ENCODE data around the gene LCE1A.

DNA sequence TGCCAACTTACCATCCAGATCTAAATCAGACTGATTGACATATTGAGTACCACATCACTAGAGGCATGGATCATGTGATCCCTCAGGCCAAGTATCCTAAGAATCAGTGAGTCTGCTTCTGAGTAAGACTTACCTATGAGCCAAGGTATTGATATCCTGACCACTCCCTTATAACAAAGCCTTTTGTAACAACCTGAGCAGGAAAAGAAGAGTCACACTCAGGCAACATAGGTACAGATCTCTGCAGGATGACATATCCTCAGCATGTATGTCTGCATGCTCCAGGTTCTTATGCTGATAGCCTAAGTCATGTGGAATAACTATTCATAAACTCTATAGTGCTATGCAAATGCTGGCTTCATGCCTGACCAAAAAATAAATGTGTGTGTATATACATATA lies 2.3 kb upstream of the LCE1A start:
- TF ChIP-seq ZNF565 (CRISPR knock-in tag; conservative IDR thresholded peaks at IDR 0.05; ENCODE audit: low read depth) (no peak), ESRRG (CRISPR knock-in tag; IDR thresholded peaks at IDR 0.05) (no peak), OSR1 (CRISPR knock-in tag; IDR thresholded peaks at IDR 0.05) (no peak), ZFP30 (CRISPR knock-in tag; IDR thresholded peaks at IDR 0.05) (no peak), ARNTL (CRISPR knock-in tag; IDR thresholded peaks at IDR 0.05; ENCODE audit: borderline replicate concordance, low read depth) (no peak), ZC3H10 (CRISPR knock-in tag; IDR thresholded peaks at IDR 0.05) (no peak), PPARA (CRISPR knock-in tag; IDR thresholded peaks at IDR 0.05; ENCODE audit: borderline replicate concordance) (no peak), TCF4 (CRISPR knock-in tag; IDR thresholded peaks at IDR 0.05; ENCODE audit: borderline replicate concordance) (no peak), GLIS3 (CRISPR knock-in tag; IDR thresholded peaks at IDR 0.05) (no peak), SNAI2 (CRISPR knock-in tag; IDR thresholded peaks at IDR 0.05) (no peak), BACH2 (CRISPR knock-in tag; IDR thresholded peaks at IDR 0.05; ENCODE audit: borderline replicate concordance) (no peak)
- TF ChIP-seq, protein P1, sequence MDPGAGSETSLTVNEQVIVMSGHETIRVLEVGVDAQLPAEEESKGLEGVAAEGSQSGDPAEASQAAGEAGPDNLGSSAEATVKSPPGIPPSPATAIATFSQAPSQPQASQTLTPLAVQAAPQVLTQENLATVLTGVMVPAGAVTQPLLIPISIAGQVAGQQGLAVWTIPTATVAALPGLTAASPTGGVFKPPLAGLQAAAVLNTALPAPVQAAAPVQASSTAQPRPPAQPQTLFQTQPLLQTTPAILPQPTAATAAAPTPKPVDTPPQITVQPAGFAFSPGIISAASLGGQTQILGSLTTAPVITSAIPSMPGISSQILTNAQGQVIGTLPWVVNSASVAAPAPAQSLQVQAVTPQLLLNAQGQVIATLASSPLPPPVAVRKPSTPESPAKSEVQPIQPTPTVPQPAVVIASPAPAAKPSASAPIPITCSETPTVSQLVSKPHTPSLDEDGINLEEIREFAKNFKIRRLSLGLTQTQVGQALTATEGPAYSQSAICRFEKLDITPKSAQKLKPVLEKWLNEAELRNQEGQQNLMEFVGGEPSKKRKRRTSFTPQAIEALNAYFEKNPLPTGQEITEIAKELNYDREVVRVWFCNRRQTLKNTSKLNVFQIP (CRISPR knock-in tag; IDR thresholded peaks at IDR 0.05; ENCODE audit: borderline replicate concordance, low read depth) = no peak
- TF ChIP-seq, protein P2, sequence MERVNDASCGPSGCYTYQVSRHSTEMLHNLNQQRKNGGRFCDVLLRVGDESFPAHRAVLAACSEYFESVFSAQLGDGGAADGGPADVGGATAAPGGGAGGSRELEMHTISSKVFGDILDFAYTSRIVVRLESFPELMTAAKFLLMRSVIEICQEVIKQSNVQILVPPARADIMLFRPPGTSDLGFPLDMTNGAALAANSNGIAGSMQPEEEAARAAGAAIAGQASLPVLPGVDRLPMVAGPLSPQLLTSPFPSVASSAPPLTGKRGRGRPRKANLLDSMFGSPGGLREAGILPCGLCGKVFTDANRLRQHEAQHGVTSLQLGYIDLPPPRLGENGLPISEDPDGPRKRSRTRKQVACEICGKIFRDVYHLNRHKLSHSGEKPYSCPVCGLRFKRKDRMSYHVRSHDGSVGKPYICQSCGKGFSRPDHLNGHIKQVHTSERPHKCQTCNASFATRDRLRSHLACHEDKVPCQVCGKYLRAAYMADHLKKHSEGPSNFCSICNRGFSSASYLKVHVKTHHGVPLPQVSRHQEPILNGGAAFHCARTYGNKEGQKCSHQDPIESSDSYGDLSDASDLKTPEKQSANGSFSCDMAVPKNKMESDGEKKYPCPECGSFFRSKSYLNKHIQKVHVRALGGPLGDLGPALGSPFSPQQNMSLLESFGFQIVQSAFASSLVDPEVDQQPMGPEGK (CRISPR knock-in tag; IDR thresholded peaks at IDR 0.05; ENCODE audit: borderline replicate concordance) = no peak
- TF ChIP-seq, protein P3, sequence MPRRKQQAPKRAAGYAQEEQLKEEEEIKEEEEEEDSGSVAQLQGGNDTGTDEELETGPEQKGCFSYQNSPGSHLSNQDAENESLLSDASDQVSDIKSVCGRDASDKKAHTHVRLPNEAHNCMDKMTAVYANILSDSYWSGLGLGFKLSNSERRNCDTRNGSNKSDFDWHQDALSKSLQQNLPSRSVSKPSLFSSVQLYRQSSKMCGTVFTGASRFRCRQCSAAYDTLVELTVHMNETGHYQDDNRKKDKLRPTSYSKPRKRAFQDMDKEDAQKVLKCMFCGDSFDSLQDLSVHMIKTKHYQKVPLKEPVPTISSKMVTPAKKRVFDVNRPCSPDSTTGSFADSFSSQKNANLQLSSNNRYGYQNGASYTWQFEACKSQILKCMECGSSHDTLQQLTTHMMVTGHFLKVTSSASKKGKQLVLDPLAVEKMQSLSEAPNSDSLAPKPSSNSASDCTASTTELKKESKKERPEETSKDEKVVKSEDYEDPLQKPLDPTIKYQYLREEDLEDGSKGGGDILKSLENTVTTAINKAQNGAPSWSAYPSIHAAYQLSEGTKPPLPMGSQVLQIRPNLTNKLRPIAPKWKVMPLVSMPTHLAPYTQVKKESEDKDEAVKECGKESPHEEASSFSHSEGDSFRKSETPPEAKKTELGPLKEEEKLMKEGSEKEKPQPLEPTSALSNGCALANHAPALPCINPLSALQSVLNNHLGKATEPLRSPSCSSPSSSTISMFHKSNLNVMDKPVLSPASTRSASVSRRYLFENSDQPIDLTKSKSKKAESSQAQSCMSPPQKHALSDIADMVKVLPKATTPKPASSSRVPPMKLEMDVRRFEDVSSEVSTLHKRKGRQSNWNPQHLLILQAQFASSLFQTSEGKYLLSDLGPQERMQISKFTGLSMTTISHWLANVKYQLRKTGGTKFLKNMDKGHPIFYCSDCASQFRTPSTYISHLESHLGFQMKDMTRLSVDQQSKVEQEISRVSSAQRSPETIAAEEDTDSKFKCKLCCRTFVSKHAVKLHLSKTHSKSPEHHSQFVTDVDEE (CRISPR knock-in tag; IDR thresholded peaks at IDR 0.05) = no peak

Measured in SK-N-SH treated with all-trans-retinoic acid at 6 μM for 48 hours (cell line).